ENCODE measurements around the gene FAM237A.
A peak's percentile ranks its signal among the peaks of the same experiment; 100 is the strongest.

The FAM237A gene

GRCh38 chr2:206642075-206643025 is at the start of gene FAM237A:
Gene FAM237A, plus strand, starts transcription at chr2:206642487. Its CDS starts 1,750 bp downstream, at chr2:206644237.
- TF ChIP-seq, protein P1, sequence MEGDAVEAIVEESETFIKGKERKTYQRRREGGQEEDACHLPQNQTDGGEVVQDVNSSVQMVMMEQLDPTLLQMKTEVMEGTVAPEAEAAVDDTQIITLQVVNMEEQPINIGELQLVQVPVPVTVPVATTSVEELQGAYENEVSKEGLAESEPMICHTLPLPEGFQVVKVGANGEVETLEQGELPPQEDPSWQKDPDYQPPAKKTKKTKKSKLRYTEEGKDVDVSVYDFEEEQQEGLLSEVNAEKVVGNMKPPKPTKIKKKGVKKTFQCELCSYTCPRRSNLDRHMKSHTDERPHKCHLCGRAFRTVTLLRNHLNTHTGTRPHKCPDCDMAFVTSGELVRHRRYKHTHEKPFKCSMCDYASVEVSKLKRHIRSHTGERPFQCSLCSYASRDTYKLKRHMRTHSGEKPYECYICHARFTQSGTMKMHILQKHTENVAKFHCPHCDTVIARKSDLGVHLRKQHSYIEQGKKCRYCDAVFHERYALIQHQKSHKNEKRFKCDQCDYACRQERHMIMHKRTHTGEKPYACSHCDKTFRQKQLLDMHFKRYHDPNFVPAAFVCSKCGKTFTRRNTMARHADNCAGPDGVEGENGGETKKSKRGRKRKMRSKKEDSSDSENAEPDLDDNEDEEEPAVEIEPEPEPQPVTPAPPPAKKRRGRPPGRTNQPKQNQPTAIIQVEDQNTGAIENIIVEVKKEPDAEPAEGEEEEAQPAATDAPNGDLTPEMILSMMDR (IDR thresholded peaks at IDR 0.05; ENCODE audit: insufficient read depth, low read depth, low read length, missing control alignments): no peak
- DNase-seq (ENCODE audit: low read depth): peak; percentile 15
- no peak within 1 kb of the TSS for H3K4me3 ChIP-seq (ENCODE audit: low read depth, low read length)

DNA sequence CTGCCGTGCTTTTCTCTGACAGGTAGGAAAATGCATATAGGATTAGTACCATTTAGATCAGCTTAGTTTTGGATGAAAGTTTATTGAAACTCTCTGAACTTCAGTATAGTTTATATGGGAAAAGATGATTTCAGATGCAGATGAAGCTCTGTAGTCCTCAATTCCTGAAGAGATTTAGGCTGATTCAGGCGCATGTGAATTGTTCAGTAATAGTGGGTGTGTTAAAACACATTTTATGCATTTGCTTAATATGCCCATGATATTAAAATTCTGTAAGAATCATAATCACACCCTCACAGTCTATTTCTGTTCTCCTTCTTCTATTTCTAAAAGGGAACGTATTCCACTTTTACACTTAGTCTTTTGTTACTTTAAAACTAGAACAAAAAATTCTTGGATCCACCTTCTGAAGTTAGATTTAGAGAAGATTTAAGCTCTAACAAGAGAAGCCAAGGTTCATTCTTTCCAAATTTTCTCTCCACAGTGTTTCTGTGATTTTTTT is 44.5 kb upstream of the FAM237A start:
- TF ChIP-seq, protein P1 (IDR thresholded peaks at IDR 0.05; ENCODE audit: insufficient read depth, low read depth, low read length, missing control alignments): no peak
- no peak for DNase-seq (ENCODE audit: low read depth)
- no peak overlapping the region for H3K4me3 ChIP-seq (ENCODE audit: low read depth, low read length)

DNA sequence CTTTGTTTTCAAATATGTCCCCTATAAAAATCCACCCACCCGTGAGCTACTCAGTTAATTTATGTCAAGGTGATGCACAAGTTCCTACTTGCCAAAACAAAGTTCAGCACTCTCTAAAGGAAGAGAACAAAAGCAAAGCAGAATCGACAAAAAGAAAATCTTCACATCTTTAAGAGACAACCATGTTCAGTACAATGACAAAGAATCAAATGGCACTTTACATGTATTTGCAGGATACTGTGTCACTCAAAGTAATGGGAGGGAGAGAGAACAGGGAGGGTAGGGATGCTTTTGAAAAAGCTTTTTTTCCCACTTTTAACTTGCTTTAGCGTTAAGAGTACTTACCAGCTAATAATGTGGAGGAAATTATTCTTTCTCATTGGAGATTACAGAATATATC is 39.0 kb upstream of the FAM237A start:
- TF ChIP-seq, protein P1 (IDR thresholded peaks at IDR 0.05; ENCODE audit: insufficient read depth, low read depth, low read length, missing control alignments): no peak
- no peak overlapping the region for H3K4me3 ChIP-seq (ENCODE audit: low read depth, low read length)
- DNase-seq (ENCODE audit: low read depth): no peak

- no peak for DNase-seq (ENCODE audit: low read depth)
- TF ChIP-seq, protein P1 (IDR thresholded peaks at IDR 0.05; ENCODE audit: insufficient read depth, low read depth, low read length, missing control alignments): no peak
- no peak overlapping the region for H3K4me3 ChIP-seq (ENCODE audit: low read depth, low read length)
Measured at GRCh38 chr2:206610451-206610850, 31.8 kb upstream of the FAM237A start.

GRCh38 chr2:206611191-206611590 is 31.1 kb upstream of the FAM237A start:
- TF ChIP-seq, protein P1 (IDR thresholded peaks at IDR 0.05; ENCODE audit: insufficient read depth, low read depth, low read length, missing control alignments): no peak
- no peak for DNase-seq (ENCODE audit: low read depth)
- H3K4me3 ChIP-seq (ENCODE audit: low read depth, low read length): no peak overlapping the region

DNA sequence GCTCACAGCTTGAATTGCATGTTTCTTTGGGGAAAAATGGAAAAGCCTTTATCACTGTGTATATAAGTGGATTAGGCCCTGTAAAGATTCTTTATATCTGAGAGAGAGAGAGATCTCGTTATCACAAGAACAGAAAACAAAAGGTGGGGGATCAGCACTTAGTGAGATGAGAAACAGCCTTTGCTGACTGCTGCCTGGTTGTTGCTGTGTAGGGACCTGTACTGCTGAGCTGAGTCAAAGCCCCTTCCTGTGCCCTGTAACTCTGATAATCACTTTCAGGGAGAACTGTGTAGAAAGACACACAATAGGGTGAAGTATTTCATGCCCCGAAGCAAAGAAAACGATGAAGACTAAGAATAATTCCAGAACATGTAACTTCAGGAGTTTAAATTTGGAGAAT is 30.6 kb upstream of the FAM237A start:
- H3K4me3 ChIP-seq (ENCODE audit: low read depth, low read length): no peak overlapping the region
- DNase-seq (ENCODE audit: low read depth): no peak
- TF ChIP-seq, protein P1 (IDR thresholded peaks at IDR 0.05; ENCODE audit: insufficient read depth, low read depth, low read length, missing control alignments): no peak
